Ishikawa (cell line): ENCODE measurements around the gene NETO2.

Source experiments
- CEBPB ChIP-seq: IDR thresholded peaks from 2 replicates; pipeline ENCODE4 v1.6.1; 2012
- CREB1 ChIP-seq: IDR thresholded peaks from 2 replicates; pipeline ENCODE4 v1.6.1; 2012; ENCODE audit warnings: low read depth
- EGR1 ChIP-seq: IDR thresholded peaks from 2 replicates; pipeline ENCODE4 v1.6.1; 2012
- EP300 ChIP-seq: IDR thresholded peaks from 2 replicates; pipeline ENCODE4 v1.6.1; 2012; ENCODE audit warnings: borderline replicate concordance
- FOXM1 ChIP-seq: IDR thresholded peaks from 2 replicates; pipeline ENCODE4 v1.6.1; 2012; ENCODE audit warnings: low read depth, borderline replicate concordance
- NFIC ChIP-seq: IDR thresholded peaks from 2 replicates; pipeline ENCODE4 v1.6.1; 2012
- RAD21 ChIP-seq: IDR thresholded peaks from 2 replicates; pipeline ENCODE4 v1.6.1; 2012; ENCODE audit warnings: low read depth
- TAF1 ChIP-seq: IDR thresholded peaks from 2 replicates; pipeline ENCODE4 v1.6.1; 2012; ENCODE audit warnings: low read depth, mild to moderate bottlenecking
- TCF12 ChIP-seq: IDR thresholded peaks from 2 replicates; pipeline ENCODE4 v1.6.1; 2012; ENCODE audit warnings: low read depth
- TEAD4 ChIP-seq: IDR thresholded peaks from 2 replicates; pipeline ENCODE4 v1.6.1; 2012
- YY1 ChIP-seq: IDR thresholded peaks from 2 replicates; pipeline ENCODE4 v1.6.1; 2012; ENCODE audit warnings: low read depth
- ZBTB7A ChIP-seq: IDR thresholded peaks from 2 replicates; pipeline ENCODE4 v1.6.1; 2012; ENCODE audit warnings: low read depth
- TF ChIP-seq, protein P1 (sequence below): IDR thresholded peaks from 2 replicates; pipeline ENCODE4 v1.6.1; 2012; ENCODE audit warnings: low read depth, mild to moderate bottlenecking
- TF ChIP-seq, protein P2 (sequence below): IDR thresholded peaks from 2 replicates; pipeline ENCODE4 v1.6.1; 2012
- TF ChIP-seq, protein P3 (sequence below): IDR thresholded peaks from 2 replicates; pipeline ENCODE4 v1.6.1; 2012

Gene NETO2

DNA sequence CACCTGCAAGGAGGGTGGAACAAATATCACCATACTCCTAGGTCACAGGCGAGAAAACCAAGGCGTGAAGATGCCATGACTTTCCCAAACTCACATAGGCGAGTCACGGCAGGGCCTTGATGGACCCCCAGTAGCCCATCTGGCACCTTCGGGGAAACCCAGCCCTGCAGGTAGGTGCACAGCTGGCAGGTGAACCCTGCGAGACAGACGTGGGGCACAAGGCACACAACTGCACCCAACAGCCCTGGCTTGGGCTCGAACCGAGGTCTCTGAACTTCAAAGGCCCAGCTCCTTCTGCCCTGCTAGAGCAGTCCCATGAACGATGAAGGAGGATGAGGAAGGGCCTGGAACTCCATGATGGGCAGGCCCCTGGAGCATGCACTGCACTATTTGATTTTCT lies 92.7 kb downstream of the NETO2 start:
- no peak for TF ChIP-seq TAF1
- TF ChIP-seq, protein P1, sequence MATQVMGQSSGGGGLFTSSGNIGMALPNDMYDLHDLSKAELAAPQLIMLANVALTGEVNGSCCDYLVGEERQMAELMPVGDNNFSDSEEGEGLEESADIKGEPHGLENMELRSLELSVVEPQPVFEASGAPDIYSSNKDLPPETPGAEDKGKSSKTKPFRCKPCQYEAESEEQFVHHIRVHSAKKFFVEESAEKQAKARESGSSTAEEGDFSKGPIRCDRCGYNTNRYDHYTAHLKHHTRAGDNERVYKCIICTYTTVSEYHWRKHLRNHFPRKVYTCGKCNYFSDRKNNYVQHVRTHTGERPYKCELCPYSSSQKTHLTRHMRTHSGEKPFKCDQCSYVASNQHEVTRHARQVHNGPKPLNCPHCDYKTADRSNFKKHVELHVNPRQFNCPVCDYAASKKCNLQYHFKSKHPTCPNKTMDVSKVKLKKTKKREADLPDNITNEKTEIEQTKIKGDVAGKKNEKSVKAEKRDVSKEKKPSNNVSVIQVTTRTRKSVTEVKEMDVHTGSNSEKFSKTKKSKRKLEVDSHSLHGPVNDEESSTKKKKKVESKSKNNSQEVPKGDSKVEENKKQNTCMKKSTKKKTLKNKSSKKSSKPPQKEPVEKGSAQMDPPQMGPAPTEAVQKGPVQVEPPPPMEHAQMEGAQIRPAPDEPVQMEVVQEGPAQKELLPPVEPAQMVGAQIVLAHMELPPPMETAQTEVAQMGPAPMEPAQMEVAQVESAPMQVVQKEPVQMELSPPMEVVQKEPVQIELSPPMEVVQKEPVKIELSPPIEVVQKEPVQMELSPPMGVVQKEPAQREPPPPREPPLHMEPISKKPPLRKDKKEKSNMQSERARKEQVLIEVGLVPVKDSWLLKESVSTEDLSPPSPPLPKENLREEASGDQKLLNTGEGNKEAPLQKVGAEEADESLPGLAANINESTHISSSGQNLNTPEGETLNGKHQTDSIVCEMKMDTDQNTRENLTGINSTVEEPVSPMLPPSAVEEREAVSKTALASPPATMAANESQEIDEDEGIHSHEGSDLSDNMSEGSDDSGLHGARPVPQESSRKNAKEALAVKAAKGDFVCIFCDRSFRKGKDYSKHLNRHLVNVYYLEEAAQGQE: no peak
- TF ChIP-seq, protein P2, sequence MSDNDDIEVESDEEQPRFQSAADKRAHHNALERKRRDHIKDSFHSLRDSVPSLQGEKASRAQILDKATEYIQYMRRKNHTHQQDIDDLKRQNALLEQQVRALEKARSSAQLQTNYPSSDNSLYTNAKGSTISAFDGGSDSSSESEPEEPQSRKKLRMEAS: no peak
- TF ChIP-seq, protein P3, sequence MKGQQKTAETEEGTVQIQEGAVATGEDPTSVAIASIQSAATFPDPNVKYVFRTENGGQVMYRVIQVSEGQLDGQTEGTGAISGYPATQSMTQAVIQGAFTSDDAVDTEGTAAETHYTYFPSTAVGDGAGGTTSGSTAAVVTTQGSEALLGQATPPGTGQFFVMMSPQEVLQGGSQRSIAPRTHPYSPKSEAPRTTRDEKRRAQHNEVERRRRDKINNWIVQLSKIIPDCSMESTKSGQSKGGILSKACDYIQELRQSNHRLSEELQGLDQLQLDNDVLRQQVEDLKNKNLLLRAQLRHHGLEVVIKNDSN: no peak

DNA sequence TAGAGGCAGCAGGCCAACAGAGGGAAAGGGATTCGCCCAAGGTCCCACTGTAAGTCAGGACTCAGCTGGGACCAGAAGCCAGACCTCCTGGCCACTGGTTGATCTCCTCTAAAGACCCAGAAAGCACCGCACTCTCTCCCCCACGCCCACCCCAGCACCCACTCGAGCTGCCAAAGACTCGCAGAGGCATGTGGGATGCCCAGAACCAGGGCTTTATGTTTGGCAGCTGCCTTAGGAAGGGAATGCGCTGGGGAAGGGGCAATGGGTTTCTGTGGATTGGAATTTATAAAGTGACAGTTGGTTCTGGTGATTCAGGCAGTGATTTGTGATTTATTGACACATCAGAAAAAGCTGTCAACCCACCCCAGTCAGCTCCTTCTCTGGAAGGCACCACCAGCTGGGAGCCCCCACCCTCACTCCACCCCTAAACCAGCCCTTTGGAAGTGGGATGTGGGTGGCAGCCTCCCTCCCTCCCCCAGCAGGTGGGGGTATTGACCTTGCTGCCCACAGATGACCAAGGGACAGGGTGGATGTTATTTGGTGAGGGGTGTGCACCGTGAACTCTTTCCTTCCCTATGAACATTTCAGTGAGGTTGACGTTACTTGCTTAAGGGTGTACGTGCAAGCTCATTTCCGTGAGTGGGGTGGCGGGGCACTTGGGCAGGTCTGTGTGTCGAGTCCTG lies 93.7 kb downstream of the NETO2 start:
- TF ChIP-seq, protein P2: no peak
- TF ChIP-seq NFIC: no peak
- TF ChIP-seq ZBTB7A: no peak
- TF ChIP-seq, protein P3: no peak
- TF ChIP-seq, protein P1: no peak
- no peak for TF ChIP-seq RAD21
- no peak for TF ChIP-seq FOXM1
- no peak for TF ChIP-seq EP300
- TF ChIP-seq CREB1: no peak
- no peak for TF ChIP-seq CEBPB
- TF ChIP-seq TCF12: no peak
- no peak for TF ChIP-seq TEAD4
- TF ChIP-seq YY1: no peak
- no peak for TF ChIP-seq EGR1
- no peak for TF ChIP-seq TAF1

DNA sequence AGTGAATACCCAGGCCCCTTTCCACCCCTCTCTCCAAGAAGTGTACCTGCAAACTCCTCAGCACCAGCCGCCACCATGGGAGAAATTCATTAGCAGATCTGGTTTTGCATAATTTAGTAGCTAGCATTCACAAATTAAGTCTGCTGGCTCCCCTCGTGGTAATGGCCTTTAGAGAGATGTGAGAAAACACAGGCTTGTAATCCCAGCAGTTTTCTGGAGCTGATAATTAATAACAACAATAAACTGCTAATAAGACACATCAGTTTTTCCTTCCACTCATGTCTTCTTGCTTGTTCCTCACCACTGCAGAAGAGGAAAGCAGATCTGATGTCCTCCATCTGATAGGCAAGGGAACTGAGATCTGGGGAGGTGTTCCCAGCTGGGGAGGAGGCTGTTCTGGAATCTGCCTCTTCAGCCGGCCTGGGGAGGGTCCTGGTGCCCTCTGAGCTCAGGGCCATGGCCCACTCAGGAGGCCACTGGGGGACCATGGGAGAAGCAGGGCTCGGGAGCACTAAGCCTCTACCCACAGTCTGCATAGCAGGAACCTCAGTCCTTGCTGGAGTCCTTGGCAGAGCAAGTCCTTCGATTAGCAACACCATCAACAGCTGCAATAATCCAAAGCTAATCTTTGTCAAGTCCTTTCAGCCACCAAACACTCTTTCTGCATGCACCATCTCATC lies 96.1 kb downstream of the NETO2 start:
- TF ChIP-seq ZBTB7A: no peak
- TF ChIP-seq EGR1: no peak
- TF ChIP-seq, protein P3: no peak
- TF ChIP-seq, protein P1: no peak
- TF ChIP-seq FOXM1: no peak
- no peak for TF ChIP-seq TEAD4
- no peak for TF ChIP-seq CEBPB
- TF ChIP-seq RAD21: no peak
- TF ChIP-seq CREB1: no peak
- no peak for TF ChIP-seq NFIC
- TF ChIP-seq TCF12: no peak
- TF ChIP-seq YY1: no peak
